HG03378 (cell line): ENCODE data around the gene GPX5.

Source experiments
- ATAC-seq: cut with Tn5 transposase; IDR thresholded peaks from one replicate; pipeline ENCODE4 v1.9.1; 2021; ENCODE audit warnings: mild to moderate bottlenecking, moderate library complexity; ENCODE audit not compliant: unreplicated experiment

Gene GPX5

DNA sequence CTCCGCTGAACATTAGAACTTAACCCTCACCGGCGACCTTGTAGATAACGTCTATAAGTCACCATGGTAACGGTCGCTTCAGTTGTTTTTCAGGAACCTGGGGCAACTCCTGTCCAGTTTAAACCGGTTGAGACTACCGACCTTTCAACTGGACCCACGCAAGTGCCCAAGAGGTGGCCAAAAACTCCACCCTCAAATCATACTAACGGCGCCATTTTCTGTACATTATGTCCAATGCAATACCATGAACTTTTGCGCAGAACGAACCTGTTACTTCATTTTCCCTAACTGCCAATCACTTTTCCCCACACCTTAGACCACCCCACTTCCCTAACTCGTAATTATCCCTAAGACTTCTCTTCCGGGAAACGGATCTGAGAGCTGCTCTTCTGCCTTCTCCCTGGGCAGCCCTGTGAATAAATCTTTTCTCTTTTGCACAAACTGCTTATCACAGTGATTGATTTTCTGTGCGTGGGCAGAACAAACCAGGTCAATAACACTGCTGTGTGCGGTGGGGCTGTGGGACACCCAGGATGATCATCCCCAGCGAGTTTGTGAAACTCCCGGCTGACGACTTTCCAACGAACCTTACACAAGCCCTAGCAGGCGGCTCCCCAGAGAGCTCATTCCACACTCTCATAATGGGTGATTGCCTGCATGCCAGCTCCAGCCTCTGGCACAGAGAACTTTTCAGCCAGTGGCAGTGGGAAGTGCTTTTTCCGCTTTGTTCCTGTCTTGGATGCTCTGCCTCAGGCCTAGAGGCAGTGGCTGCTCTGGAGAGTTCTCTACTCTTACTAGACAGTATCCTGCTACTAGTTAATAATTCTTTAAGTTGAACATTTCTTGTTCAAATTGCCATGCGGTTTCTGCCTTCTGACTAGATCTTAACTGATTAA, 28.6 kb downstream of the GPX5 start:
- no peak for ATAC-seq

DNA sequence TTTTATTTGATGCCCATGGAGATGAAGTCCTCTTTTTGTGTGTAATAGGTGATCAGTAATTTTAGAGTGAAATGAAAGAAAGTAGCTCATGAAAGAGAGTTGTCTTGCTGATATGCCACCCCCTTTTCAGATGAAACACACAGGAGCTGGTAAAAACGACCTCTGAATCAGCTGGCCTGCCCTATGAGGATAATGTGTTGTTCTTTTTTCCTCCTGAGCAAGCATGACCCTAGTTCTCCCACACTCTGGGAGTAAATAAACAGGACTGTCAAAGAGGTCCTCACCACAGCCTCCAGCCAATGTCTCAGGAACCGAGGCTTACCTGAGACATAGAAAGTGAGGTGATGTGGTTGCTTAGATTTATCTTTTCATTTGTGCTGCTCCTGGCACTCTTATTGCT, 29.5 kb downstream of the GPX5 start:
- no peak for ATAC-seq

DNA sequence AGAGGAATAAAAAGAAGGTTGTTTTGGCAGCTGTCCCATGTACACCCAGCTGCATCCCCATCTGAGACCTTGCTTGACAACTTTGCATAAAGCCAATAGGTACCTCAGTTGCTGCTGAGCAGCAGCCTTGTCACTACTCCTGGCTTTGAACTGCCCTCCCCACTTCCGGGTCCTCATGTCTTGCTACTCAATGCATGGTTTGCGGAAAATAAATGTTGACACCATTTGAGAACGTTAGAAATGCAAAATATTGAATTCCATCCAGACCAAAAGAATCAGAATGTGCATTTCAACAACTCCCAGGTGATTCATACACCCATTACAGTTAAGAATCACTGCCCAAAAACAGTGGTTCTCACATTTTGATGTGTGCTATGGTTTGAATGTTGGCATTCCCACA, 32.9 kb downstream of the GPX5 start:
- no peak for ATAC-seq

DNA sequence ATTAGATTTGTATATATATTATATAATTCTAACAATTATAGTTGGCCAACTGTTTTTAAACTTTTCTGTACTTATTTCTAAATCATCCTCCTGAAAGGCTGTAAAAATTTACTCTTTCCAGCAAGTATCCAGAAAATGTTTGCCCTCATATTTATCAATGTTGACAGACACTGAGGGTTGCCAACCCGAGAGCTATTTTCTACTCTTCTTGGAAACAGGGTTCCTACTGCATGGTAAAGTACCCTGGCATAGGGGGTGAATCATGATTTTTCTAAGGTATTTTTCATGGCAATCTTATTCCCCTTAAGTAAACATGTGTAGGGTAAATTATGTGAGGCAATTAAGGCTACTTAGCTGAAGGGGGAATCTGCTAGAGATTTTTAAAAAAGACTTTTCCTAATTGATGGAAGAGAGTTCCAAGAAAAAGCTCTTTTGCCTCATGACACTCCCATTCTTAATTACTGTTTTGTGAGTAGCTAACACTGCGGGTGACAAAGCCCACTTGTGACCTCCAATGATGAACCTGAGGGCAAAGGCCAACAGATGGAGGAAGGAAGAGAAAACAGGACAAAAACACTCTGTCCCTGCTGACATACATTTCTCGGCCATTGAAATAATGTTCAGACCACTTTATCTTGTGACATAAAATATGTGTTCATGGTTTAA, 37.9 kb downstream of the GPX5 start:
- no peak for ATAC-seq

DNA sequence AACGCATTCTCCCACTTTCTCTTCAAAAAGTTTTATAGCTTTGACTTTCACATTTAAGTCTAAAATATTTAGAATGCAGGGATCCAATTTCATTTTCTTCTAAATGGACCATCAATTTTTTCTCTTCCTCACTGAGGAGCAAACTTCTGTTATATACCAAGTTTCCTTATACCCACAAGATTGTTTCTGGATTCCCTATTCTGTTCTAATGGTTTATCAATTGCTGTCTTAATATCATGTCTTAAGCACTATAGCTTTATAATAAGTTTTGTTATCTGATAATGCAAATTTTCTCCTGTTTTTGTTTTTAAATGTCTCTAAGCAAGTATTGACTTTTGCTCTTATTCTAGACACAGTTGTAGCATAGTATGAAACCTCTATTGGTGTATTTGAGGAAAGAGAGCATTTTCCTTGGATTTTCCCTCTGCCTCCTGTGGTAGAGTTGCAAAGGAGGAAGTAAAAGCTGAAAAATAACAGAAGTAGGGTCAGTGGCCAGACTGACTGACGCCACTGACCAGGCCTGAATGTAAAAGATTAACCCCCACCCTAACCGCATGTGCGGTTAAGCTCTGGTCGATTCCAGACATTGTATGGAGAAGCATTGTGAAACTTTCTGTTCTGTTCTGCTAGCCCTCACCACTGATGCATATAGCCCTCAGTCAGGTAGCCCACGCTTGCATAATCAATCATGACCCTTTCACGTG, 40.3 kb downstream of the GPX5 start:
- no peak for ATAC-seq

DNA sequence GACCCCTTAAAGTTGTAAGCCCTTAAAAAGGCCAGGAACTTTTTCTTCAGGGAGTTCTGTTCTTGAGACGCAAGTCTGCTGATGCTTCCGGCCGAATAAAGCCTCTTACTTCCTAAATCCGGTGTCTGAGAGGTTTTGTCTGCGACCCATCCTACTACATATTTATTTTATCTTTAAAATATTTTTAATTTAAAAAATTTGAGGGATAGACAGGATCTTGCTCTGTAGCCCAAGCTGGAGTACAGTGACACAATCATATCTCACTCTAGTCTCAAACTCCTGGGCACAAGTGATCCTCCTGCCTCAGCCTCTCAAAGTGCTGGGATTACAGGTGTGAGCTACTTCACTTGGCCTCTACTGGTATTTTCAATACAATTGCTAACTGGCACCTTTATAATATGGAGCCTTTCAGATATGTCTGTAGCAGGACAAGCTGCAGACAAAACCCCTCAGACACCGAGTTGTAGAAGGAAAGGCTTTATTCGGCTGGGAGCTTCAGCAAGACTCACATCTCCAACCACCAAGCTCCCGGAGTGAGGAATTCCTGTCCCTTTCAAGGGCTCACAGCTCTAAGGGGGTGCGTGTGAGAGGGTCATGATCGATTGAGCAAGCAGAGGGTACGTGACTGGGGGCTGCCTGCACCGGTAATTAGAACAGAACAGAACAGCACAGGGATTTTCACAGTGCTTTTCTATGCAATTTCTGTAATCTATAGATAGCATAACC, 41.0 kb downstream of the GPX5 start:
- ATAC-seq: no peak

DNA sequence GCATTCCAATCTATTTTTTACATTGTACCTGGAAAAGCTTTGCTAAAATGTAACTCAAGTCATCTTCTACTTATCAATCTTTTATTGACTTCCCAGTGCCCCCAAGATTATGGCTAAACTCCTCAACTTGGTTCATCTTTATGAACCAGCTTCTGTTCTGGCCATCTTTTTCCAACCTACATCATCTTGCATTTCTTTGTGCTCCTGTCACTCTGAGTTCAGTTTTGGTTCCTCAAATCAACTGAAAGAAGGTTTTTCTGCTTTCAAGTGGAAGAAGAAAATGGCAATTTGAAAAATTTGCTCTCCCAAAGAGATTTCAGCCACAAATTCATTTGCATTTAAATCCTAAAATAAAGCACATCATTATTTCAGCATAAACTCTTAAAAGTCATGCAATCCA, 41.8 kb downstream of the GPX5 start:
- no peak for ATAC-seq

DNA sequence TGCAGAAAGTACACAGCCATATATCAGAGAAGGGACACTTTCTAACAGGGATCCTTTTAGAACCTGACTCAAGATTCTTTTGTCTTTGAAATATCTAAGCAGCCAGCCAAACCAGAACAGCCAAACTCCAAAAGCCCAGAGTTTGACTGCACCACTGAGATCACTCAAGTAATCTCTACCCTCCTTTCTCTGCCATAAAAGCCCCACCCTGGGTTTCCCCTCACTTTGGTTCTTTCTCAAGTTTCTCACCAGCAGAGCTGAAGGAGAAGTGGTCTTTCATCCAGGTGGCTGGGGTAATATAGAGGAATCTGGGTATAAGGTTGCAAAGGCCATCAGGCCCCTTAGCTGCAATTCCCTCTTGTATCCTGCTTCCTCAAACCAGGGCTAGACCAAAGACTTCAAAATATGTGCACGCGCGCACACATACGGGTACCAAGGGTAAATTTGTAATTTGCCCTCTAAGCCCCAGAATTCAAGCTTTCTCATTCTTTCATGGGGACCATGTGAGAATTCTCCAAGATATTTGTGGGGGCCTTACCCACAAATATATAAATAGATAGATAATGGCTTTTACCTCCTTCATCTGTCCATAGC, 42.9 kb downstream of the GPX5 start:
- ATAC-seq: no peak

DNA sequence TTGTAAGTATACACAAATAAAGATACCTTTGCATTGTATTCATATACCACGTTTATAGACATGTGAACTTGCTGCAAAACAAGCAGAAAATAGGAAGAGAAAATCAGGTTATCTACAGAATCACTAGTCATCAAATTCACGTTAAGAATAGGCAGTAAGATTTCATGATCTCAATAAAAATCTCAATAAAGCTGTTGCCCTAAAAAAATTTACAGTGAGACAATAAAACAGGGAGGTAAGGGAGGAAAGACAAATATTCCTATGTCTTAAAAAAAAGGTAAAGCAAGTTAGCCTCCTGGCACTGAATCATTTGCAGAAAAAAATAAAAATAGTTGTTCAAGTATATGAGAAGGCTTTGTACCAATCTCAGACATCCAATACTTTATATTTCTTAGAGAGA, 44.1 kb downstream of the GPX5 start:
- ATAC-seq: no peak

DNA sequence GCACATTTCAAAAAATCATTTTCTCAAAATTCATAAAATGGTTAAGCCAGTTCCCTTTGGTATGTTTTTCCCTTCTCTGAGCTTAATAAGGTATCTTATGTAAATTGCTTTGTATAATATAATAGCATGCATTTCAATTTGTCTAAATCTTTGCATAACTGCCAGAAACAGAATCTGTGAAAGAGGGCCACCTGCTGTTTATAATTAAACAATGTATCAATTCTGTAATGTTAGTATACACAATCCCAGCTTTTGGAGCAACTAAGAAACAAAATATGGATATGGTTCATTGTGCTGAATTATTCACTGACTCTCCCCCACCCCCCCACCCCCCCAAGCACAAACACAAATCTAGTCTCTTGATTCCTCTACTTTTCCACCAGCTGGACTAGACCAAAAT, 54.8 kb downstream of the GPX5 start:
- no peak for ATAC-seq

DNA sequence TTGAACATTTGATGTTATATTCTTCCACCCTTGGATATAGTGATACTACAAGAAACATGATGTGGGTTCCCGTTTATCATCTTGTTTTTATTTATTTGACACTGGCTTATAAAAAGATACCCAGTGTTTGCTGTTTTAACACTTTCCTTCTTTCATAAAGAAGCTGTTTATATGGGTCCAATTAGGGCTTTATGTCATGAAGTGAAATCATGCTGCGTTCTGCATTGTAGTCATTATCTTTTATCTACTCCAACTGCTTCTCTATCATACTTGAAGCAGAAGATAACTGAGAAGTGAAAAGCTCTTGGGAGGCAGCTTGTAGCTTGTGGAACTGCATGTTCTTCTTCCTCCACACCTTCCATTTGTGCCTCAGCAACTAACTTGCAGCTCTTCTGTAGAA, 57.8 kb downstream of the GPX5 start:
- no peak for ATAC-seq
